Pancreas (tissue), 10 donors: Measurements from ENCODE around the gene MUC22. TPM values are rescaled to one million over a fixed set of nuclear protein-coding genes. Genes with fewer than 3 reads are reported as not detected.
"Not testable (repeated sequence)": the region's sequence is repeated elsewhere in the genome, so short reads cannot be mapped to it uniquely, and the experiment has no call there.

Experiments used
- ATAC-seq, 4 donors: fragments of 200-7000 bp; cut with Tn5 transposase; one replicate each; pipeline versions ENCODE4 v1.8.0 to v1.9.1; 2020; ENCODE audit warnings: mild to moderate bottlenecking in 4 of 4, moderate library complexity in 4 of 4
- DNase-seq, 6 donors: peaks; one replicate each; pipeline ENCODE4 v3.0.0-alpha.2; 2020
- FAIRE-seq: peaks from 2 replicates; lab custom pipeline; 2012; peaks lifted over from hg19 to GRCh38; lab: Jason Lieb, UNC
- H3K27ac ChIP-seq, 4 donors: fragments of 200-600 bp; sonication (generic); 1 replicate in 3 of 4; 2 replicates in 1 of 4; pipeline versions ENCODE4 v1.5.0 to v1.8.0; 2020
- H3K27me3 ChIP-seq, 4 donors: fragments of 200-600 bp; one replicate each; pipeline ENCODE4 v1.8.0; 2021
- H3K36me3 ChIP-seq, 3 donors: fragments of 200-600 bp; sonication (generic) in 1 of 3; one replicate each; pipeline versions ENCODE4 v1.5.0 to v1.8.0; 2020 to 2021
- H3K4me1 ChIP-seq, 3 donors: fragments of 200-600 bp; one replicate each; pipeline ENCODE4 v1.8.0; 2021
- H3K4me3 ChIP-seq, 4 donors: fragments of 200-600 bp; sonication (generic) in 2 of 4; one replicate each; pipeline versions ENCODE4 v1.5.0 to v1.8.0; 2020 to 2021
- H3K9me3 ChIP-seq, 4 donors: fragments of 200-600 bp; one replicate each; pipeline ENCODE4 v1.8.0; 2021
- CTCF ChIP-seq, 4 donors: fragments of 200-600 bp; sonication (generic) in 3 of 4; IDR thresholded peaks; one replicate each; pipeline versions ENCODE4 v1.5.0 to v1.8.0; 2021; ENCODE audit warnings: antibody characterized with exemption in 4 of 4
- WGBS, 2 donors: extraction: QIAGEN DNeasy Blood & Tissue Kit; methylation state at CpG; one replicate each; pipeline ENCODE4 v1.1.7; 2013; 5-methylcytosine and 5-hydroxymethylcytosine counted together
- intact Hi-C, 3 donors: fragments of 100-400 bp; cut with DNase I; formaldehyde crosslinking; loops; one replicate each; pipeline versions ENCODE4 v1.11.1 to v1.14.2; 2022
- polyA plus RNA-seq, 2 donors: library from polyadenylated mRNA; stranded (reverse); fragments of 200-250 nt; gene quantifications; one replicate each; pipeline ENCODE4 v1.2.3, GENCODE V29; 2013
- total RNA-seq, 6 donors: library from RNA; stranded (reverse); fragmentation: NEBNext Ultra II Directional in 4 of 6; extraction: Animal tissue kit (Norgen Biotek cat#: 25700) in 4 of 6; gene quantifications; one replicate each; pipeline versions ENCODE4 v1.2.1 to v1.2.4, GENCODE V29; 2021 to 2023
- donor health status: healthy with polysubstance abuse.
- donor health status: DM: no; HTN: no; CAD: no; lungs with moderate emphysema.
- donor health status: DM: no; HTN: no; CAD: no.
- donor health status: control.
- donor health status: control.
- donor health status: Bipolar disorder and iron deficiency.
- donor health status: DM: yes; HTN: yes; CAD: no.
- donor health status: DM: no; HTN: no; CAD: no.
- donor health status: DM: no; HTN: no; CAD: no.
- donor health status: DM: yes; HTN: yes; CAD: no.

The MUC22 gene
- total and polyA plus RNA-seq, 8 donors: 0.02 TPM; not detected in 7

DNA sequence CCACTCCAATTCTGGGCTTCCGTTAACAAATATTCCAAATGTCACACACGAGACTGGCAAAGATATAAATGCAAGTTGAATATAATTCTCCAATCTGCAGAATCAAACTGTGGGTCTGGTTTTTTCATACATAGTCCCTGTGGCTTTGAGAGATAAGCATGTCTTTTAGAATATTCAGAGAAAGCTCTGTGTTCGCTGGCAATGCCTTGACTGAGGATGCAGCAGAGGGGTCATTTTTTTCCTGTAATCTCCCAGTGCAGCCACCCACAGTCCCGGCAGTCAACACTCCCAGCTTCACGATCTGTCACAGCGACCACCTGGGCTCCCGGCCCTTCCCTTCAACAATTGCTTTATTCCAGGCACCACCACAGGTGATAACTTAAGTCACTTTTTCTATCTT, 30.5 kb downstream of the MUC22 start:
- ATAC-seq: no peak
- FAIRE-seq: no peak

GRCh38 chr6:31041372-31041974, 31.2 kb downstream of the MUC22 start:
- FAIRE-seq: no peak
- no peaks in the 10 kb centered on the region for H3K36me3 ChIP-seq

More for the DNA sequence above, 30.5 kb downstream of the MUC22 start:
- DNase-seq: no peak
- intact Hi-C loops: loop anchor here in 1 of 3 donors (10.0 kb wide), 1 partner anchor 116 kb away; no protein-coding TSS in a partner anchor
- H3K4me1 ChIP-seq: peaks cover 0 to 10% (median 5%) of the 10 kb centered on the region in 3 donors
- H3K4me3 ChIP-seq: no peak overlapping the region
- H3K27me3 ChIP-seq: no peaks in the 10 kb centered on the region
- no peak for TF ChIP-seq CTCF (IDR thresholded peaks at IDR 0.05)
- 80 to 84% methylated on average over 7 of the region's 7 CpGs for WGBS, 2 donors
- no peaks in the 10 kb centered on the region for H3K9me3 ChIP-seq
- peak overlapping the region in 1 of 4 donors; percentile 16 for H3K27ac ChIP-seq
- no peaks in the 10 kb centered on the region for H3K36me3 ChIP-seq

GRCh38 chr6:31042806-31043205, 32.5 kb downstream of the MUC22 start:
- Histone ChIP-seq H3K36me3 (no peaks in the 10 kb centered on the region), H3K4me1 (peaks cover 0 to 3% (median 0%) of the 10 kb centered on the region in 3 donors), H3K27me3 (no peaks in the 10 kb centered on the region), H3K9me3 (no peaks in the 10 kb centered on the region), H3K27ac (peak overlapping the region in 1 of 4 donors; percentile 77), H3K4me3 (no peak overlapping the region)
- intact Hi-C loops: loop anchor here in 1 of 3 donors (10.0 kb wide), 1 partner anchor 118 kb away; no protein-coding TSS in a partner anchor
- no peak for FAIRE-seq
- peak in 2 of 4 donors; percentile 27 to 30 for TF ChIP-seq CTCF (IDR thresholded peaks at IDR 0.05)
- 29 to 30% methylated on average over 4 of the region's 4 CpGs for WGBS, 2 donors
- DNase-seq: peak in 2 of 6 donors; percentile 44 to 59
- peak in 3 of 4 donors; percentile 72 to 86 (median 76) for ATAC-seq

More at GRCh38 chr6:31041372-31041974, 31.2 kb downstream of the MUC22 start:
- peaks cover 0 to 10% (median 5%) of the 10 kb centered on the region in 3 donors for H3K4me1 ChIP-seq
- TF ChIP-seq CTCF (IDR thresholded peaks at IDR 0.05): no peak
- WGBS, 2 donors: 45 to 48% methylated on average over 12 of the region's 12 CpGs
- ATAC-seq (peak; percentile 51 to 90 (median 73)), DNase-seq (peak in 3 of 6 donors; percentile 6 to 63 (median 23))
- H3K9me3 ChIP-seq: no peaks in the 10 kb centered on the region
- intact Hi-C loops: loop anchor here in 1 of 3 donors (10.0 kb wide), 1 partner anchor 117 kb away; no protein-coding TSS in a partner anchor
- peak overlapping the region in 3 of 4 donors; percentile 28 to 77 (median 29) for H3K27ac ChIP-seq
- no peaks in the 10 kb centered on the region for H3K27me3 ChIP-seq
- H3K4me3 ChIP-seq: no peak overlapping the region

DNA sequence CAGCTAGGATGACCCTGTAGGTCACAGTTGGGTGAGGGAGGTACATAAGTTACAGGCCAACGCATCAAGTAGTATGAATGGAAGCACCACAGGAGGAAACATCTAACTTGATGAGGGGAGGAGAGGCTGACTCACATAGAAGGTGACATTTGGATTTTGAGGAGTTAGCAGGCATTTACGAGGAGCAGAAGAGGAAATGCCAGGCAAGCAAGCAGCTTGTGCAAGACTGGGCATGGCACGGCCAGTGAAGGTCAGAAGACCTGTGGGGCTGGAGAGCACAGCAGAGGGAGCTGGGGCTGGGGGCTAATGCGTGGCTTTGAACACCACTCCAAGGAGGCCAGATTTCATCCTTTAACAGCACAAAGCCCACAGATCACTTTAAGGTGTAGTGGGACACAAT, 37.8 kb downstream of the MUC22 start:
- no peak for DNase-seq
- Histone ChIP-seq H3K9me3 (no peaks in the 10 kb centered on the region), H3K27me3 (no peaks in the 10 kb centered on the region), H3K4me3 (no peak overlapping the region), H3K4me1 (no peaks in the 10 kb centered on the region), H3K36me3 (no peaks in the 10 kb centered on the region), H3K27ac (no peak overlapping the region)
- no peak for TF ChIP-seq CTCF (IDR thresholded peaks at IDR 0.05)
- intact Hi-C loops: loop anchor here in 1 of 3 donors (10.0 kb wide), 1 partner anchor 123 kb away; no protein-coding TSS in a partner anchor
- WGBS, 2 donors: 81% methylated on average over 4 of the region's 4 CpGs
- no peak for ATAC-seq
- FAIRE-seq: no peak

- no peak overlapping the region for H3K4me3 ChIP-seq
- H3K27me3 ChIP-seq: no peaks in the 10 kb centered on the region
- no peak for DNase-seq
- no peaks in the 10 kb centered on the region for H3K4me1 ChIP-seq
- TF ChIP-seq CTCF (IDR thresholded peaks at IDR 0.05): no peak
- no peaks in the 10 kb centered on the region for H3K36me3 ChIP-seq
- WGBS, 2 donors: 88 to 93% methylated on average over 6 of the region's 6 CpGs
- intact Hi-C loops: loop anchor here in 1 of 3 donors (10.0 kb wide), 1 partner anchor 125 kb away; no protein-coding TSS in a partner anchor
- no peak for FAIRE-seq
- H3K9me3 ChIP-seq: no peaks in the 10 kb centered on the region
- ATAC-seq: no peak
- H3K27ac ChIP-seq: no peak overlapping the region
These were observed 39.2 kb downstream of the MUC22 start for GRCh38 chr6:31049518-31049917.

- H3K36me3 ChIP-seq, H3K9me3 ChIP-seq, intact Hi-C loops, H3K27me3 ChIP-seq, H3K4me1 ChIP-seq, FAIRE-seq, H3K4me3 ChIP-seq, ATAC-seq, H3K27ac ChIP-seq, DNase-seq: not testable (repeated sequence)
- WGBS, 2 donors: 91 to 93% methylated on average over 4 of the region's 4 CpGs
These were observed 42.9 kb downstream of the MUC22 start for GRCh38 chr6:31053187-31053586.
